DMS79 treated with DMSO at 0.1 percent for 48 hours (cell line): Measurements from ENCODE around the gene TMCC3.

ENCODE experiments used
- DNase-seq: peaks from one replicate; lab custom pipeline; 2025; lab: John Stamatoyannopoulos, UW

The TMCC3 gene

GRCh38 chr12:94532490-94533422, 117.6 kb downstream of the TMCC3 start:
- peak; percentile 97 for DNase-seq

GRCh38 chr12:94531196-94531720, 119.1 kb downstream of the TMCC3 start:
- no peak for DNase-seq

GRCh38 chr12:94525951-94526350, 124.4 kb downstream of the TMCC3 start:
- no peak for DNase-seq
